ENCODE results near the gene GLT8D1.
"Not testable (repeated sequence)": the region's sequence is repeated elsewhere in the genome, so short reads cannot be mapped to it uniquely, and the experiment has no call there.

Gene GLT8D1

DNA sequence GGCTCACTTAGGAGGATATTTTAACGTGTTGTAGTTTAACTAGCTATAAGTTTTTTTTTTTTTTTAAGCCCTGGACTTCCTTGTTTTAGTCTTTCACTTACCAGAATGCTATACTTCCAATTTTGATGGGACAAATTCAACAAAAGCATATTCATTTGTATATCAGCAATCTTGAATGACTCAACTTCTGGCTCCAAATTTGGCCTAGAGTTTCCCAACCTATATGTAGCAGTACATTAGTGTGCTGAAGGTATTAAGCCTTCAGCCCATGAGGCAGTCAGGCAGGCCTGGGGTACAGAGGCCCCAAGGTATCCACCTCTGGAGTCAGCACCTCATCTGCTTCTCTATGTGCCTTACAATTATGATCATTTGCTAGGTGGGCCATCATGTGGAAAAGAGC is 25.8 kb downstream of the GLT8D1 start:
- DNase-seq (ENCODE audit: low spot score) = no peak

DNA sequence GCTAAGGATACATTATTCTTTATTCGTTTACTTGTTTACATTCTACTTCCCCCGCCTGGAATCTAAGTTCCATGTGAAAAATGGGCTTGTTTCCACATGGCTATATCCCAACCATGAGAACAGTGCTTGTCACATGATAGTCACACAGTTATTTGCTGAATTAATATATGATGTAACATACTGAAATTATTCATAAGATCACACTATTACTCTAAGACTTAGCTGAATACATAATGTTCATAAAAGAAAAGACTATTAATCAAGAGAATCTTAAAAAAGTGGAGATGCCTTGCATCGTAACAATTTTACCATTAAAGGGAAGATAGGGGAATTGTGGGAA is 26.4 kb downstream of the GLT8D1 start:
- no peak for DNase-seq (ENCODE audit: low spot score)

DNA sequence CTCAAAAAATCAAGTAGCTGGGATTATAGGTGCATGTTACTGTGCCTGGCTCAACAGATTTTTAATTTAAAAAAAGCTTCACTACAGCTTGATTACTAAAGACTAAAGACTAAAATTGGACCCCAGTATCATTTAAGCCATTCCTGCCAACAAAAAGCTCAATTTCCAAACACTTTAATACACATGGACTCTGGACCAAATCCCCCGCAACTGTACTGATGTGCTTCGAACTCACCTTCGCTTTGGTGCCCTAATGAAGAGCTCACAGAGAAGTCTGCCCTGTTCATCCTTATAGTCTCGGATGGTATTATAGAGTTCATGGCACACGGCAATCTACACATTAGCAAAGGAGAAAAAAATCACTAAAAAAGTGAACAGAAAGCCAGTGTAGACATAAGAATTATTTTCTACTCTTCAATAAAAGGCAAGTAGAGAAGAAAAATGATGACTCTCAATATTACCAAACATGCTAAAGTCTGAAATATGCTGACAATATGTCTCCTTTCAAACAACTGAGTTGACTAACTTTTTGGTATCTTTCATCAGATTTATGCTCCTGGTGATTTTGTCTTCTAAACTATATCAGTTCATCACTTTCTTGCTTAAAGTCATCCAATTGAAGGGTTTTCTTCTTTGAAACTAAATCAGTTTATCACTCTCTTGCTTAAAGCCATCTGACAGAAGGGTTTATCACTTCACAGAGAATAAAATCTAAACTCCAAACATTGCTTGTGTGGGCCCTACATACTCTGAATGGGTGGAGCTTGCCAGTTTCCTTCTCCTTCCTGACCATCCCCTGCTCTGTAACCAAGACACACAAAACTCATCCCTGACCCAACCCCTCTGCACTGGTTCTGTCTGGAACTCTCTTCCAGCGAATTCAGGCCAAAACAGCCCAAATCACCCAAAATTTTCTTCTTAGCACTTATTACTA is 27.1 kb downstream of the GLT8D1 start:
- no peak for DNase-seq (ENCODE audit: low spot score)

DNA sequence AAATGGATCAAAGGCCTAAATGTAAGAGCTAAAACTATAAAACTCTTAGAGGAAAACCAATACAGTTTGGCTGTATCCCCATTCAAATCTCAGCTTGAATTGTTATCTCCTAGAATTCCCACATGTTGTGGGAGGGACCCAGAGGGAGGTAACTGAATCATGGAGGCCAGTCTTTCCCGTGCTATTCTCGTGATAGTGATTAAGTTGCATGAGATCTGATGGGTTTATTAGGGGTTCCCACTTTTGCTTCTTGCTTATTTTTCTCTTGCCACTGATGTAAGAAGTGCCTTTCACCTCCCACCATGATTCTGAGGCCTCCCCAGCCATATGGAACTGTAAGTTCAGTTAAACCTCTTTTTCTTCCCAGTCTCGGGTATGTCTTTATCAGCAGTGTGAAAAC is 29.4 kb downstream of the GLT8D1 start:
- not testable (repeated sequence) for DNase-seq (ENCODE audit: low spot score)

- no peak for DNase-seq (ENCODE audit: low spot score)
These were observed 33.9 kb downstream of the GLT8D1 start for GRCh38 chr3:52671676-52672075.

- no peak for DNase-seq (ENCODE audit: low spot score)
These were observed 34.7 kb downstream of the GLT8D1 start for GRCh38 chr3:52670621-52671521.

DNA sequence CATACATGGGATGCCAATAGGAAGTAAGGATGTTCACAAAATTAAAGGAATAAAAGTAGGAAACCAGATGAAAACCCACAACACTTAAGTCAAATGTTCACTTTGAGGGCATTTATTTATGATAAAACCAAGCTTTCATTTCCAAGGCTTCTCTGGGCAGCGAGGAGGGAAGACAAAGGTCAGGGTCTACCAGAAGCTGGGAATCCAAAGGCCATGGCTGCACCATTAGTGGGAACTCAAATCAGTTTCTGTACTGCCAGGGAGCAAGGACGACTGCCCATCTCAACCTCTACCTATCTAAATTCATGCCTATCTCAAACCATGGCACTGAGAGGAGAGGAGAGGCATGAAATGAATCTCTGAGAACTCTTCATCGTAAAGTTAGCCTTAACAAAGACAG is 42.5 kb downstream of the GLT8D1 start:
- DNase-seq (ENCODE audit: low spot score) = no peak

GRCh38 chr3:52660046-52660445 is 45.5 kb downstream of the GLT8D1 start:
- no peak for DNase-seq (ENCODE audit: low spot score)

DNA sequence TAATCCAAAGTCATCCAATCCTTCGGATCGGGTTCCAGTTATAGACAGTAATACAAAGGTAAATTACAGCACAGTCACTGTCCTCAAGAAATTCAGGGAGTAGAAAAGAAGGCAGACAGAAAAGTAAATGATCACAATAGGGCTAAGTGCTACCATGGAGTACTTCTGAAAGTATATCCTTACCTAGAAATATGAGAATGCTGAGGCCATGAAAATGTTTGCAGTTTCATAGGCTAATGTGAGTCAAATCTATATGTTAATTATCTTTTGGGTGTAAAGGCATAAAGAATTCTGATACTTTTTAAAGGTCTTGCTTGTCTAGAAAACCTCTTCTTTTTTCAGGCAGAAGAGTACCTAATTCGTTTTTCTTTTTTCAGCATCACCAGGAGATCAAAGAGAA is 49.7 kb downstream of the GLT8D1 start:
- no peak for DNase-seq (ENCODE audit: low spot score)

GRCh38 chr3:52651592-52651991 is 54.0 kb downstream of the GLT8D1 start:
- no peak for DNase-seq (ENCODE audit: low spot score)

DNA sequence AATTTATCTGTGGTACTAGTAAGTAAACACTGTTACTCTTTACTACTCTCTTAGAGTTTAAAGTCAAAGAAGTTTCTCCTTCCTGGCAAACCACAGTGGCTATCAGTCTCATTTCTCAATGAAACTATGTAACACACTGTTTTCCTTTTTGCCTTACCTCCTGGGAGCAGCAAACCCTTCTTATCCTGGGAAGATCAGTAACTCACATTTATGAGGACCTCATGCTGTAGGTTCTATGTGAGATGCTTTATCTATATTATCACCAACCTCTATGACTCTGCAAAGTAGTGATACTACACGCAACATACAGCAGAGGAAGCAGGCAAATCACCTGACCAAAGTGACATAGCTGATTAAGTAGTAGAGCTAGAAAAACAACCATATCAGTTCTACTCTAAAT is 55.2 kb downstream of the GLT8D1 start:
- DNase-seq (ENCODE audit: low spot score) = peak; percentile 43

GRCh38 chr3:52649461-52650210 is 56.0 kb downstream of the GLT8D1 start:
- no peak for DNase-seq (ENCODE audit: low spot score)

- no peak for DNase-seq (ENCODE audit: low spot score)
These were observed 60.0 kb downstream of the GLT8D1 start for GRCh38 chr3:52645549-52645948.

All from hematopoietic multipotent progenitor cell treated with erythropoietin and hydrocortisone succinate and interleukin-3 and kit ligand, for 15 days (in vitro differentiated cells).